ENCODE data around the gene DEFB126.

- TF ChIP-seq EGR1 (IDR thresholded peaks at IDR 0.05; ENCODE audit: low read depth in 2 of 2), result no peak
- no peak for TF ChIP-seq CTCF (IDR thresholded peaks at IDR 0.05; ENCODE audit: low read depth, low read length, missing input control)
- TF ChIP-seq RAD21 (IDR thresholded peaks at IDR 0.05), result no peak
- TF ChIP-seq JUND (IDR thresholded peaks at IDR 0.05), result no peak
- TF ChIP-seq RXRA (IDR thresholded peaks at IDR 0.05), result no peak
- TF ChIP-seq GABPA (IDR thresholded peaks at IDR 0.05 in 1 of 2, conservative IDR thresholded peaks at IDR 0.05 in 1 of 2), result no peak
- TF ChIP-seq YY1 (IDR thresholded peaks at IDR 0.05), result no peak
- no peak for TF ChIP-seq REST (IDR thresholded peaks at IDR 0.05)
- no peak for TF ChIP-seq ZBTB33 (IDR thresholded peaks at IDR 0.05)
- TF ChIP-seq TAF1 (conservative IDR thresholded peaks at IDR 0.05), result no peak
- no peak for TF ChIP-seq MAX (IDR thresholded peaks at IDR 0.05)
These were observed 45.3 kb downstream of the DEFB126 start for GRCh38 chr20:187733-188132.
